GM19193 (cell line): ENCODE data around the gene RNU6-9.

Experiments
- POLR2A ChIP-seq: IDR thresholded peaks from 4 replicates; pipeline ENCODE4 v1.6.1; 2011; ENCODE audit not compliant: insufficient read depth, insufficient read length; ENCODE audit errors: extremely low read depth

The RNU6-9 gene

DNA sequence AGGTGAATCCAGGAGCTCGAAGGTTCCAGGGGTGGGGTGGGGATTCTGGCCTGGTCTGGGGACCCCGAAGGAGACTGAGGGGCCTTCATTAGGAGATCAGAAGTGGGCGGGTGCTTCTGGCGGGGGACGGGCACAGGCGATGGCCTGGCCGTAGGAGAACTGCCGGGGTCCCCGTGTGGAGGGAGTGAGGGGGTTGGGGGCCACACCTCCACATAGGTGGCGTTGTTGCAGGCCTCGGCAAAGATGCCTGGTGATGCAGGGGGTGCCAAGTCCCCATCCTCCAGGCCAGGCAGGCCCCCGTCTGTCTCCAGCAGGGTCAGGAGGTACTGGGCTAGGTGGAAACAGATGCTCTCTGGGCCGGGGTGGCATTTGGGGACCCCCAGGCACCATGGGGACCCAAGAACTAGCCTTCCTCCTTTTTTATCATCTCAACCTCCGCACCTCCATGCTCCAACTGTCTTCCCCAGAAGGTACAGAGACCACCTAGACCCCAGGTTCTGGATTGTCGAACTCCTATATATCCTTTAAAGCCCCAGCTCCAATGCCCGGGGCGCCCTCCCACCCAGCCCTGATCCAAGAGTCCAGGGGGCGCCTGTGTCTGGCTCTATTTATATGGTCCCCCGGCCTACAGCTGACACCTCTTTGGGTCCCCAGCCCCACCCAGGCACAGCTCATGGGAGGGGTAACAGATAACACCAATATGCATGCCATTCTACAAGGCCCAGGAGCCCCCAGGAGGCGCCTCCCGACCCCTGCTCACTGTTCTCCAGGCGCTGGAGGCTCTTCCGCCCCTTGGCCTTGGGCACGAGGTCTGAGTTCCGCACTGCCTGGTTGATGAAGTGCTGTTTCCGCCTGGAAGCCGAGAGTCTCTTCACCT, 8.2 kb downstream of the RNU6-9 start:
- no peak for TF ChIP-seq POLR2A

DNA sequence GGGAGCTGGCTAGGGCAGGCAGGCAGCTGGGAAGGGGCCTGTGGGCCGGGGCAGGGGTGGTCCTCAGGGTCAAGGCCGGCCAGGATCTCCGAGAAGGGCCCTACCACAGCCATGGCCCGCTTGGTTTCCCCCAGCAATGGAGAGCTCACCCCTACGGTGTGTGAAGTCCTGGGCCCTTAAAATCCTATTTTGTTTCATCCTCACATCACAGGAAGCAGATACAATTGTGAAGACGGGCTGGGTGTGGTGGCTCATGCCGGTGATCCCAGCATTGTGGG, 8.7 kb downstream of the RNU6-9 start:
- no peak for TF ChIP-seq POLR2A

- no peak for TF ChIP-seq POLR2A
These were observed 9.4 kb downstream of the RNU6-9 start for GRCh38 chr19:902446-903226.

GRCh38 chr19:903266-903797, 10.0 kb downstream of the RNU6-9 start:
- TF ChIP-seq POLR2A: no peak

GRCh38 chr19:904545-904944, 11.3 kb downstream of the RNU6-9 start:
- TF ChIP-seq POLR2A: no peak

DNA sequence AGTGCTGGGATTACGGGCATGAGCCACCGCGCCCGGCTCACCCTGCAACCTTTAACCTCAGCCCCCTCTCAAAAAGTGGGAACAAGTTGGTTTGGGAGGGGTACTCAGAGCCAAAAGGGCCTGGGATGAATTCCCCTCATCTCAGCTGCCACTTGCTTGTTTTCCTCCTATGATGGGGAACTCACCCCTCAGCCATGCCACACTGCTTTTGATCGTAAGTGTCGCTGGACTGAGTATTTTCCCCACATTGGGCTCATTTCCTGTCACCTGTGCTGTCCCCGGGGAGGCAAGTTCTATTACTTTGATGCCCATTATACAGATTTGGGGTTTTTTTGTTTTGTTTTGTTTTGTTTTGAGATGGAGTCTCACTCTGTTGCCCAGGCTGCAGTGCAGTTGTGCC, 13.2 kb downstream of the RNU6-9 start:
- no peak for TF ChIP-seq POLR2A

DNA sequence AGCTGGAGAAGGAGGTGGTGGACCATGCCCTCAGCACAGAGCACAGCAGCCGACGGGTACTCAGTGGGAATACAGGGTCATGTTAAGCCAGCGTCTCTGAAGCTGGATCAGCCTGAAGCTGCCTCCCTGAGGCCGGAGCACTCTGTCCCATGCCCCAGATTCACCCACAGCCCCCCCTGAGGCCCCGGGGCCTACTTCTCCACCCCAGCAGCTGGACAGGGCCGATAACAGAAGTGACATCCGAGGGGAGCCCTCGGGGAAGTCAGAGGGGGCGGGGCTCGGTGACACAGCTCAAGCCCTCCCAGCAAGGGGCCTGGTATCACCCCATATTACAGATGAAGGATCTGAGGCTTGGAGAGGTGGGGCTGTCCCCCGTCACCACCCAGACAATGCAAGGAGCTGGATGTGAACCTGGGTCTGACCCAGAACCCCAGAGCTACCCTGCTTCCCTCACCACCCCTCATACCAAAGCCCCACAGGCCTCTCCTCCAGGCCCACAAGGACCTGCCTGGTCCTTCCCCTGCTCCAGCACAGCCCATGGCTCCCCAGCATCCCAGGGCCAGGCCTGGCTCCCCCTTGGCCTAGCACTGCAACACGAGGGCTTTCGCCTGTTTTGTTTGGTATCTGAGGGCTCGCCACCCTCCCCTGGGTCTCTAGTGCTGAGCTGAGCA, 14.0 kb downstream of the RNU6-9 start:
- TF ChIP-seq POLR2A: no peak

- no peak for TF ChIP-seq POLR2A
These were observed 18.1 kb downstream of the RNU6-9 start for GRCh38 chr19:911197-912033.

GRCh38 chr19:912181-913079, 19.1 kb downstream of the RNU6-9 start:
- TF ChIP-seq POLR2A: no peak

GRCh38 chr19:913080-913748, 19.9 kb downstream of the RNU6-9 start, which contains the start of gene R3HDM4:
TSS of gene R3HDM4 (minus strand) at chr19:913219. CDS start at chr19:913157, 62 bp downstream.
- peak; percentile 65 for TF ChIP-seq POLR2A

DNA sequence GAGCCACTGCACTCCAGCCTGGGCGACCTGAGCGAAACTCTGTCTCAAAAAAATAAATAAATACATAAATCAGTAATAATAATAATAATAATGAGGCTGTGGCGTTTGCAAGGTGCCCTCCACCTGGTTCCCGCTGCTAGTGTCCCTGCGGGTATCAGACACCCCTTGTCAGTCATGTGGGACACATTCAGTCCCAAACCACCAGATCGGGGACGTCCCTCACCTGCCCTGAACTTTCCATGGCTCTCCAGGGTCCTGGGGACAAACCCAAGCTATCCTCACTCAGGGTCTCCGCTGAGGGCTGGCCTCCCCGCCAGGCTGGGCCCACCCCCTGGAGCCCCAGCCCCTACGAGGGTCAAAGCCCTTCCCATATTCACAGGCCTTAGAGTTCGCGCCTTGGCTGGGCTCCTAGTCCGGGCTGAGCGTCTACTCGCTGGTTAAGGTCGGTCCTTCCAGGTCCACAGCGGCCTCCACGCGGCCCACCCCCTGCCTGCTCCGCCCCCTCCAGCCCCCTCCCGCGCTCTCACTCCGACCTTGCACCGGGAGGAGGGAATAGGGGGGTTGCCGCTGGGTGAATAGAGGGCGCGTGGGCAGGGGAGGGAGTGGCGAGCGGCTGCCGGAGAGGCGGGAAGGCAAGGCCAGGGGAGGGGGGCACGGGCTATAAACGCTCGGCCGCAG, 23.5 kb downstream of the RNU6-9 start:
- TF ChIP-seq POLR2A: no peak
